Measurements from ENCODE around the gene CA12. TPM values are rescaled to one million over a fixed set of nuclear protein-coding genes. Genes with fewer than 3 reads are reported as not detected.

Gene CA12
- total RNA-seq, 1 donor from 2014 or later, result 0.36 TPM

DNA sequence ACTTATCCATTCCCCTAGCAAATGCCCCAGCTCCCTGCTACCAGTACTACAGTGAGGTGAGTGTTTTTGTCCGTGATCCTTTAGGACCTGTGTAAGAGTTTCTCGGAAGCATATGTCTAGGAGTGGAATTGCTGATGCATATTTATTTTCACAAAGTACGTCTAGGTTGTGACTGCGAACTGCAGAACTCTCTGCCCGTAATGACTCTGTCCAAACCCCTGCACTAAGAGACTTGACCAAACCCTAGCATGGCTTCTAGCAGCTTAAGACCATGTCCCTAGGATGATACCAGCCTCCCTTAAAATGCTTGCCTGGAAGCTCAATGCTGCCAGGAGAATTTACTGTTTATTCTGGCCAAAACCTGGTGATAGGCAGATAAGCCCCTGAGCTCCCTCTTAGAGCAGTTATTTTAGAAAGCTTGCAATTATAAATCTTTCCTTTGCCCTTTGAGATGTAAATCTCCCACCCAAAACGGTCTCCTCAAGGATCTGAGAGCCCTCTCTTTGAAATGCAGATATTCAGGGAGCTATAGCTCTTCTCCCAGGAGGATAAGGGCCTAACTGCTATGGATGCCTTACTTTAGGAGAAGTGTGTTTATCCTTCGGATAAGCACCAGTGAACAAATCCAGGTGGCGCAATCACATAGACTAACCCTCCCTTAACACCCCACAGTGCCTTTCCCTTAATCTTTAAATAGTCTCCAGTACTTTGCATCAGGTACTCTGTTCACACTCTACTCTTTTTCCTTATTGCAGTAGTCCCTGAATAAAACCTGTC, 14.7 kb upstream of the CA12 start:
- DNase-seq (ENCODE audit: low spot score), result no peak
- Mint-ChIP-seq H3K27ac (no peak overlapping the region), H3K9me3 (no peaks in the 10 kb centered on the region), H3K27me3 (ENCODE audit: insufficient read depth) (peaks cover 12% of the 10 kb centered on the region), H3K4me3 (no peak overlapping the region), H3K4me1 (ENCODE audit: low read depth) (peaks cover 29% of the 10 kb centered on the region), H3K36me3 (ENCODE audit: low read depth) (no peaks in the 10 kb centered on the region)
- intact Hi-C loops (cut with micrococcal nuclease), result loop anchor here (2.0 kb wide), 1 partner anchor 14 kb away; no protein-coding TSS in a partner anchor

DNA sequence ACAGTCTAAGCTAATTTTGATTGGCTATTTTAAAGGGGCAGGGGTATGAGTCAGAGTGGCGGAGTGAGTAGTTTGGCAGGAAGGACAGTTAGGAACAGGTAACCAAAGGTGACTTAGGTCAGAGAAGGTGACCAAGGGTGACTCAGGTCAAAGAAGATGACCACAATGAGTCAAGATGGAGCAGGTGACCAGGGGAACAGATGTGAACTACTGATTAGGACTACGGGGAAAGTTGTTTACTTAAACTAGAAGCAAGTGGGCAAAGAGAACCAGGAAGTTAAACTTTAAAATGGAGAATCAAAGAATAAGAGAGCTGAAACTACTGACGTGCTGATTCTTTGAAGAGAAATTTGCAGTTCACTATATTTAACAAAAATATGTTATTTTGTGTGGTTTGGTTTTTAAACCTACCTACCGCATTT, 14.1 kb upstream of the CA12 start:
- no peaks in the 10 kb centered on the region for H3K9me3 Mint-ChIP-seq
- no peak overlapping the region for H3K27ac Mint-ChIP-seq

DNA sequence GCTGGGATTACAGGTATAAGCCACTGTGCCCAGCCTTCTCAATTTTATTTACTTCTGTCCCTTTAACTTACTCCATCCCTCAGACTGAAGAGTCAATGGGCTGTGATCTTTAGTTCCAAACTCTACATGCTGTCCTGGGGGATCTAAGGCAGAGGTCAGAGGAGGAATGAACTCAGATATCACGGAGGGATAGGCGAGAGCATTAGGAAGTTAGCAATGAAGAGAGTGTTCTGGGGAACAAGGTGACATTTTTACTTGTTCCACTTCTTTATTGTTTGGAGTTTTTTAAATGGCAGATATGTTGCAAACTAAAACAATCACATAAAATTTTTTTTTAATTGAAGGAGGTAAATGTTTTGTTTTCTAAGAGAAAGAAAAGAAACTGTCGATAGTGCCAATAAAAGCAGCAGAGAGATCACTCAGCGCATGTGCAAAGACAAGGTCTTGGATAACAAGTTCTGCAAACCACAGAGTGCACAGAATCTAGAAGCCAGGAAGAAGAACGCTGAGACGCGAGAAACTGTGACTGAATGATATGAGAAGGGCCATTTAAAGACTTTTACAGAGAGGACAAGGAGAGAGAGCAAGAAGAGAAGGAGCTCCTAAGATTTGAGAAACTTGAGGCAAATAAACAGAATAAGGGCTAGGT, 10.8 kb upstream of the CA12 start:
- H3K4me3 Mint-ChIP-seq, result no peak overlapping the region
- peaks cover 11% of the 10 kb centered on the region for H3K4me1 Mint-ChIP-seq (ENCODE audit: low read depth)
- intact Hi-C loops (cut with micrococcal nuclease), result no loop called here
- no peaks in the 10 kb centered on the region for H3K9me3 Mint-ChIP-seq
- H3K36me3 Mint-ChIP-seq (ENCODE audit: low read depth), result no peaks in the 10 kb centered on the region
- no peak for DNase-seq (ENCODE audit: low spot score)
- no peak overlapping the region for H3K27ac Mint-ChIP-seq
- H3K27me3 Mint-ChIP-seq (ENCODE audit: insufficient read depth), result peaks cover 28% of the 10 kb centered on the region

More for the DNA sequence above, 14.1 kb upstream of the CA12 start:
- no peak overlapping the region for H3K4me3 Mint-ChIP-seq
- peaks cover 18% of the 10 kb centered on the region for H3K27me3 Mint-ChIP-seq (ENCODE audit: insufficient read depth)
- peaks cover 23% of the 10 kb centered on the region for H3K4me1 Mint-ChIP-seq (ENCODE audit: low read depth)
- DNase-seq (ENCODE audit: low spot score), result no peak
- H3K36me3 Mint-ChIP-seq (ENCODE audit: low read depth), result no peaks in the 10 kb centered on the region
- intact Hi-C loops (cut with micrococcal nuclease), result loop anchor here (2.0 kb wide), 1 partner anchor 13 kb away; no protein-coding TSS in a partner anchor

DNA sequence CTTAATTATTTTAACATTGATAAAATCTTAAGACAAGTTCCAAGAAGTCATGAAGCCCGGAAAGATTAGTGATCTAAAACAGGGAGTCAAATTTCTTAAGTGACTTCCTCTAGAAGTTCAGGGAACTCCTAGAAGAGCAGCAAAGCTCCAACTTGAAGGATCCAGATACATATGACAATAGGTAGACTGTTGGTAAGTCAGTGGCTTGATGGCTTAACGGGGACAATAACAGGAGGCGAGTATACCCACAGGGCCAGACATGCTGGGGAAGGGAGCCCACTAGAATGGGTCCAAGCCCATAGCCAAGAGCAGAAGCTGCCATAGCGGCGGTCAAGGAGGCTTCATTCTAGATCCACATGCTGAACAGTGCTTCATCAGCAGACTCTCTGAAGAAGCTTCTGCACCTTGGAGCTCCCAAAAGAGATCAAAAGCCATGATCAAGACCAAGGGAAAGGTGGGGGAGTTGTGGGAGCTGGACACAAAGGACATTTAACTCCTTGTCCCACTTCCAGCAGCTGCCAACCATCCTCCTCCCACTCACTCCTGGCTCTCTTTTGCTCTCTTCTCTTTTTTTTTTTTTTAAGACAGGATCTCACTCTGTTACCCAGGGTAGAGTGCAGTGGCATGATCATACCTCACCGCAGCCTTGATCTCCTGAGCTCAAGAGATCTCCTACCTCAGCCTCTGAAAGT, 10.2 kb upstream of the CA12 start:
- Mint-ChIP-seq H3K9me3 (no peaks in the 10 kb centered on the region), H3K4me1 (ENCODE audit: low read depth) (peaks cover 9% of the 10 kb centered on the region), H3K4me3 (no peak overlapping the region), H3K27ac (no peak overlapping the region), H3K36me3 (ENCODE audit: low read depth) (no peaks in the 10 kb centered on the region), H3K27me3 (ENCODE audit: insufficient read depth) (peaks cover 28% of the 10 kb centered on the region)
- DNase-seq (ENCODE audit: low spot score), result no peak
- intact Hi-C loops (cut with micrococcal nuclease), result no loop called here

DNA sequence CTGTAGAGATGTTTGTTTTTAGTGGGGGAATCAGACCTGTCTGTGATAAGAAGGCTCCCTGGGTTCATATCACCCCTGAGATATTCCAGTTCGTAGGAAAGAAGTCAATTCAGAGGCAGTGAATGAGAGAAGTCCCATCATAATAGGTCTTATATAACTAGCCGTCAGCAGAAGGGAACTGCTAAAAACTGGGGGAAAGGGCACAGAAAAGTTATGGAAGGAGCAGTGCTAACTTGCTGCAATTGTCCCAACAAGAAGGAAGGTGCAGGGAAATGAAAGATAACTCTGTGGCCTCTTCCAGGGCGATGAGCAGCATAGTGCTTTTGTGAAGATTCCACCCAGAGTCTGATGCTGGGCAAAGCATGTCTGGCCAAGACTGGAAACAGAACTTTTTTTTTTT, 9.0 kb upstream of the CA12 start:
- peaks cover 6% of the 10 kb centered on the region for H3K9me3 Mint-ChIP-seq
- peaks cover 9% of the 10 kb centered on the region for H3K4me1 Mint-ChIP-seq (ENCODE audit: low read depth)
- no peaks in the 10 kb centered on the region for H3K36me3 Mint-ChIP-seq (ENCODE audit: low read depth)
- H3K27me3 Mint-ChIP-seq (ENCODE audit: insufficient read depth), result peaks cover 28% of the 10 kb centered on the region
- H3K4me3 Mint-ChIP-seq, result no peak overlapping the region
- intact Hi-C loops (cut with micrococcal nuclease), result no loop called here
- H3K27ac Mint-ChIP-seq, result no peak overlapping the region
- DNase-seq (ENCODE audit: low spot score), result no peak

DNA sequence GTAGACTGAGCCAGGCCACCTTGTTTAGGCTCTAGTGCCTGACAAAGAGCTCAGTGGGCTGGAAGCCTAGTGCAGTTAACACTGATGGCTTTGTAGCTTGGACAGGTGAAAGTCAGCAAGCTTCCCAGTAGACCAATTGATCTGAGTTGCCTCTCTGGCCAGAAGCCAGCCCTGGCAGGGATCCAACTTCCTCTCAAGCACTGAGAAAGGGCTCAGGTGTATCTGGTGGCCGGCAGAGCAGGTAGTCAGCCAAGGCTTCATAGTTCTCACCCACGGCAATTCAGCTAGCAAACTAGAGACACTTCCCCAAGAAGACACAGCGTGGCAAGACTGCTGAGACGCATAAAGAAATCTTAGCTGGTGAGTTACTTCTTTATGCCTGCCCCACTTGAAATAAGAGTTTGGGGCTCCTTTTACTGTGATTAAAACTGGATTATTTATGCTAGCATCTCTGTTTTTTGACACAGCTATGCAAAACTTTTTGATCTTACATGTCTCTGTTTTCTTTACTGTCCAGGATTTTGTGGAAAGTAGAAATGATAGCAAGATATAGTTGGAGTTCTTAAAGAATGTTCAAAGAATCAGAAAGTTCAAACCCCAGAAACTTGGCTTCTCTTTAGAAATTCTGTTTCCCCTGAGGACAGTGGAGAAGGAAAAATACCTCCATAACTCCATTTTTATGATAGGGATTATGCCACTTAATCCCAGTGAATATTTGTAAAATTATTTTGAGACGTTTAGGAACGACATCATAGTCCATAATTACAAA, 8.4 kb upstream of the CA12 start:
- Mint-ChIP-seq H3K9me3 (peaks cover 10% of the 10 kb centered on the region), H3K4me1 (ENCODE audit: low read depth) (peaks cover 9% of the 10 kb centered on the region), H3K4me3 (no peak overlapping the region), H3K27ac (no peak overlapping the region), H3K27me3 (ENCODE audit: insufficient read depth) (peaks cover 28% of the 10 kb centered on the region), H3K36me3 (ENCODE audit: low read depth) (no peaks in the 10 kb centered on the region)
- intact Hi-C loops (cut with micrococcal nuclease), result no loop called here
- DNase-seq (ENCODE audit: low spot score), result no peak

DNA sequence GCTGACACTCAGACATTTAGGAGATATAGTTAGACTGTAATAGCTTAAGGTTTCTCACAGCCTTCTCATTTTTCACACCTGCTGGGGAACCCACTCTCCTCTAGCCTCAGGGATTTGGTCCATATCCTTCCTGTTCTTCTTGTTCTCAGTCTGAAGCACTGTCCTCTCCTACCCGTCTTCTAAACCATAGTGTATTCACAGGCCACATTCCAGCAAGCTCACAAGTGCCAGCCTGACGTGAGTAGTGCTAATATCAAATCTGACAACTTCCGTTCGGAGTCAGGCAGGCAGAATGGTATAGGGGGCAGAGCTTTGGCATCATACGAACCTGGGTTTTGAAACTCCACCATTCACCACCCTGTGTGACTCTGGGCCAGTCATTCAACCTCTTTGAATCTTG, 6.9 kb upstream of the CA12 start:
- H3K27me3 Mint-ChIP-seq (ENCODE audit: insufficient read depth), result peaks cover 38% of the 10 kb centered on the region
- intact Hi-C loops (cut with micrococcal nuclease), result no loop called here
- H3K4me3 Mint-ChIP-seq, result no peak overlapping the region
- no peak for DNase-seq (ENCODE audit: low spot score)
- H3K36me3 Mint-ChIP-seq (ENCODE audit: low read depth), result no peaks in the 10 kb centered on the region
- H3K27ac Mint-ChIP-seq, result no peak overlapping the region
- H3K4me1 Mint-ChIP-seq (ENCODE audit: low read depth), result peaks cover 9% of the 10 kb centered on the region
- H3K9me3 Mint-ChIP-seq, result peaks cover 10% of the 10 kb centered on the region

DNA sequence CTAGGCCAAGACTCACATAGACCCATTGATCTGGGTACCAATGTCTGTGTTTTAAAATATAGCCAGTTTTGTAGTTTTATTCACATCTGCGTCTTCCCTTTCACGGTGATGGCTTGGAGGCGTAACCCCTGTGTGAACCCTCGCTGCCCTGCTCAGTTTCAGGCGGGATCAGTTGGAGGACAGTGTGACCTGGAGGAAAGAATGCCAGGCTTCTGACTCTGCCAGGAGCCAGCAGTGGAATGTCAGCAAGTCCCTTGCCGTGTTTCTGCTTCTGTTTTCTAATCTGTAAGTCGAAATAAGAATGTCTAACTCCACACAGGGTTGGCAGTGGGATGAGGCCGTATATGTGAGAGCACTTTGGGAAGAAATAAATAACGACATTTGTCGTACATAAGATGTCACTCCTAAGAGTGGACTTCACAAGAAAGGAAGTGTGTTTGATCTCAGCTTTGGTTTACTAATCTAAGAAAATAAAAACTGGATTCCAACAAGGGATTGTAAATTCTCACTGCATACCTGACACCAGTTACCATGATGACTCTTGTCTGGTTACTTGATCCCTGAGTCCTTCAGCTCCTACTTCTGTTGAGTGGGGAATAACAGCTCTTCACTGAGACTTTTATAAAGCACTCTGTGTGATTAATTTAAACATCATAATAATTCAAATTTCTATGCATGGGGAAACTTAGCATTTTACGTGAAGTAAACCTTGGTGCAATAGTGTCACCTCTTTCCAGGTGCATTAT, 6.3 kb upstream of the CA12 start:
- Mint-ChIP-seq H3K36me3 (ENCODE audit: low read depth) (no peaks in the 10 kb centered on the region), H3K4me1 (ENCODE audit: low read depth) (peaks cover 9% of the 10 kb centered on the region), H3K9me3 (peaks cover 10% of the 10 kb centered on the region), H3K27ac (no peak overlapping the region), H3K27me3 (ENCODE audit: insufficient read depth) (peaks cover 41% of the 10 kb centered on the region), H3K4me3 (no peak overlapping the region)
- intact Hi-C loops (cut with micrococcal nuclease), result no loop called here
- no peak for DNase-seq (ENCODE audit: low spot score)

DNA sequence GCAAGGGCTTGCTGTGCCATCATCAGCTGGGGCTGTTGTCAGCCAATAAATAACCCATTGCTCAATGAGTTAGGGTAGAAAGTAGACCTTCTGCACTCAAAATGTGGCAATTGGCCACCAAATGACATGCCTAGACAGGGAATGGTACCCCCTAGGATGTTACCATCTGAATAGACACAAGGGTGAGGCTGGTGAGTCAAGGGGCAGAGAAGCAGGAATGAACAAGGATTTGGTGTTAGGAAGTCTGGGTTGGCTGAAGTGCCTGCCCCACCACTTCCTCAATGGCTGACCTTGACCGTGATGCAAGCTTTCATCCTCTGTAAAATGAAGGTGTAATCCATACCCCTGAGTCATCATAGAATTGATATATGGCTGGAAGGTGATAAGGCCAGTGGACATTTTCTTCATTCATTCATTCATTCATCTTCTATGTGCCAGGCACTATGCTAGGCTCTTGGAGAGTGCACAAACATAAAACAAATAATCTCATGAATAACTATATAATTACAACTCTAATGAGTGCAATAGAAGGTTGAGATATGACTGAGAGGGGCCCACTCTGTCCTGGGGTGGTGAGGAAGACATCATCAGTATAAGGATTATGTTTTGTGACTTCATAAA, 4.4 kb upstream of the CA12 start:
- no peak overlapping the region for H3K4me3 Mint-ChIP-seq
- intact Hi-C loops (cut with micrococcal nuclease), result no loop called here
- DNase-seq (ENCODE audit: low spot score), result no peak
- H3K27me3 Mint-ChIP-seq (ENCODE audit: insufficient read depth), result peaks cover 47% of the 10 kb centered on the region
- H3K9me3 Mint-ChIP-seq, result peaks cover 10% of the 10 kb centered on the region
- H3K36me3 Mint-ChIP-seq (ENCODE audit: low read depth), result peaks cover 2% of the 10 kb centered on the region
- H3K27ac Mint-ChIP-seq, result no peak overlapping the region
- peaks cover 11% of the 10 kb centered on the region for H3K4me1 Mint-ChIP-seq (ENCODE audit: low read depth)

DNA sequence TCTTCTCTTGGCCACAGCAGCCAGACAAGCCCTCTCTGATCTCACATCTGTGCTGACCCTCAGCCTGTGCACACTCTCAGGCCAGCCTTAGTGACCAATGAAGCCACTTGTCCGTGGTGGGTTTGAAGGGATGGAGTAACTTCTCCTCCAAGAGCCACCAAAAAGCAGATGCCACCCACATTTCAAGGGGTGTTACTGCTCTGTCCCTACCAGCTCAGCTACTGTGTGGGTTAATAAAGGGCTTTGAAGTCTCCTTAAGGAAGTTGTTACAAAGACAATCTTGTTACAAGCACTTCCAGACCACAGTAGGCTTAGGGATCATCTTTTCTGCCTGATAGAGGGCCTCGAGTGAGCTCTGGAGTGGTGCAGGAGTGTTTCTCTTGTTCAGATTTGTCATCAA, 3.3 kb upstream of the CA12 start:
- DNase-seq (ENCODE audit: low spot score), result no peak
- intact Hi-C loops (cut with micrococcal nuclease), result no loop called here
- H3K9me3 Mint-ChIP-seq, result peaks cover 10% of the 10 kb centered on the region
- no peak overlapping the region for H3K4me3 Mint-ChIP-seq
- H3K4me1 Mint-ChIP-seq (ENCODE audit: low read depth), result peaks cover 22% of the 10 kb centered on the region
- peaks cover 46% of the 10 kb centered on the region for H3K27me3 Mint-ChIP-seq (ENCODE audit: insufficient read depth)
- H3K36me3 Mint-ChIP-seq (ENCODE audit: low read depth), result peaks cover 2% of the 10 kb centered on the region
- no peak overlapping the region for H3K27ac Mint-ChIP-seq

DNA sequence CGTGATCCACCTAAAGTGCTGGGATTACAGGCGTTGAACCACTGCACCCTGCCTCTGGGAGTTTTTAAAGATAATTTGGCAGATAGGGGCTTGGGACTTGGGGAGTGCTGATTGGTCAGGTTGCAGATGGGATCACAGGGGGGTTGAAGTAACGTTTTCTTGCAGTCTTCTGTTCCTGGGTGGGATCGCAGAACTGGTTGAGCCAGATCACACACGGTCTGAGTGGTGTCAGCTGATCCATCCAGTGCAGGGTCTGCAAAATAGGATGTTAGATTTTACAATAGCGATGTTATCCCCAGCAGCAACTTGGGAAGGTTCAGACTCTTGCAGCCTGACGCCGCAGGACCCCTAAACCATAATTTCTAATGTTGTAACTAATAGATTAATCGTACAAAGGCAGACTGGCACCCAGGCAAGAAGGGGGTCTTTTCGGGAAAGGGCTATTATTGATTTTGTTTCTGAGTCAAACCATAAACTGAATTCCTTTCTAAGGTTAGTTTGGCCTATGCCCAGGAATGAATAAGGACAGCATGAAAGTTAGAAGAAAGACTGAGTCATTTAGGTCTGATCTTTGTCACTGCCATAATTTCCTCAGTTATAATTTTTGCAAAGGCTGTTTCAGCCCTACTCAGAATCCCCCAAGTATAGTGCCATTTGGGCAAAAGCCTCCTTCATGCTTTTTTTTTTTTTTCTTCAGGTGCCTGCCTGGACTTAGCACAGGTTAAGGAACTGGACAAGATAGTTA, 1.5 kb upstream of the CA12 start:
- Mint-ChIP-seq H3K4me3 (no peak overlapping the region), H3K27ac (no peak overlapping the region), H3K36me3 (ENCODE audit: low read depth) (peaks cover 2% of the 10 kb centered on the region), H3K27me3 (ENCODE audit: insufficient read depth) (peaks cover 47% of the 10 kb centered on the region), H3K9me3 (peaks cover 10% of the 10 kb centered on the region), H3K4me1 (ENCODE audit: low read depth) (peaks cover 25% of the 10 kb centered on the region)
- intact Hi-C loops (cut with micrococcal nuclease), result loop anchor here (2.0 kb wide), 1 partner anchor 14 kb away; no protein-coding TSS in a partner anchor
- DNase-seq (ENCODE audit: low spot score), result no peak

All from activated T-helper 1 cell treated with anti-CD3 and anti-CD28 coated beads, Interleukin-12 subunit alpha, Interleukin-12 subunit beta, Interleukin-2, Interleukin-4 antibody, amounts not matched to agents 30 ng/mL and 10 ng/mL and 1 ng/mL, durations not matched to agents 14 hours and 24 hours and 36 hours (primary cell).